ENCODE results near the gene NIT1. TPM values are rescaled to one million over a fixed set of nuclear protein-coding genes. Genes with fewer than 3 reads are reported as not detected.

Gene NIT1
- total and polyA plus RNA-seq, 2 of the 8 experiments (the other 6 are each of a cell fraction or from before 2014, with no cell fraction given) = 33.0 to 40.4 TPM

DNA sequence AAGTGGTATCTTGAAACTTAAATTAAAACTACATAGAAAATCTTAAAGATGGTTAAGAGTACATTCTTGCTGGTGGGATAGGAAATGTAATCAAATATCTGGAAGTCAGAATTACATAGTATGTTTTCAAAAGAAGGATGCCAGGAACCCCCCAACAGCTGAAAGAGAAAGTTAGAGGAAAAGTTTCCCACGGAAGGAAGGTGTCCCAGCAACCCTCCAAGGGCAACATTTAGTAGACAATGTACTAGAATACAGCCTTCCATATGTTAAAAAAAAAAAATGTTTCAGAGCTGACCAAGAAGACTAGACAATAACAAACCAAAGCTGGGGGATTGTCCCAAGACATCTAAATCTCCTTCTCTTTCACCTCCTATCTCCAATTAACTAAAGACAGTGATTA is 12.4 kb downstream of the NIT1 start:
- Histone ChIP-seq H3K23me2 (ENCODE audit: low read depth, low read length) (peaks cover 9% of the 10 kb centered on the region), H3K4me2 (ENCODE audit: insufficient read depth in 1 of 2, low read depth in 2 of 2, low read length in 2 of 2) (peak overlapping the region; percentile 75 to 78; a peak in 2 of 4 replicates), H3K27ac (ENCODE audit: low read depth, low read length) (no peak overlapping the region), H3K23ac (ENCODE audit: insufficient read length) (no peak overlapping the region), H3K4me1 (replicated peaks in 1 of 4; ENCODE audit: control insufficient read depth in 3 of 4, insufficient read depth in 4 of 4, low read length in 3 of 4) (no peaks in the 10 kb centered on the region; a peak in 1 of 7 replicates), H2BK5ac (ENCODE audit: low read depth, low read length) (no peak overlapping the region), H3K56ac (replicated peaks; ENCODE audit: insufficient read length, low read depth, low read length) (no peak overlapping the region), H3K79me1 (ENCODE audit: low read depth, low read length) (peaks cover 6% of the 10 kb centered on the region), H4K20me1 (replicated peaks in 1 of 2; ENCODE audit: control insufficient read depth in 1 of 2, insufficient read depth in 2 of 2, low read length in 2 of 2) (peaks cover 2 to 5% of the 10 kb centered on the region in 2 experiments), H2BK20ac (ENCODE audit: low read length) (no peak overlapping the region), H3K4ac (replicated peaks; ENCODE audit: insufficient read length, low read depth, low read length) (no peak overlapping the region), H3K9ac (replicated peaks in 1 of 4; ENCODE audit: extremely low read depth in 1 of 4, low read depth in 3 of 4, low read length in 3 of 4) (no peak overlapping the region), H3K36me3 (ENCODE audit: control insufficient read depth in 2 of 4, insufficient read depth in 4 of 4, low read length in 3 of 4) (peaks cover 0 to 35% (median 11%) of the 10 kb centered on the region in 4 experiments; a peak in 6 of 8 replicates), H4K5ac (ENCODE audit: insufficient read length, low read depth, low read length) (no peak overlapping the region), H3K9me3 (ENCODE audit: insufficient read depth in 2 of 2, low read depth in 1 of 2, low read length in 1 of 2) (no peaks in the 10 kb centered on the region), H3K79me2 (ENCODE audit: control insufficient read depth in 1 of 2, insufficient read depth in 2 of 2, low read length in 2 of 2) (peaks cover 0 to 65% of the 10 kb centered on the region in 2 experiments; a peak in 3 of 4 replicates), H3K4me3 (ENCODE audit: extremely low read depth in 1 of 4, insufficient read depth in 2 of 4, low read depth in 3 of 4, low read length in 4 of 4) (peak overlapping the region in 1 of 4 experiments; percentile 97; a peak in 4 of 8 replicates), H2BK12ac (ENCODE audit: low read depth, low read length) (no peak overlapping the region), H2BK120ac (replicated peaks; ENCODE audit: low read depth, low read length) (no peak overlapping the region), H2AFZ (ENCODE audit: low read length) (no peak overlapping the region), H4K91ac (replicated peaks; ENCODE audit: insufficient read length, low read length) (no peak overlapping the region), H4K8ac (ENCODE audit: extremely low read depth, insufficient read depth, low read length) (no peak overlapping the region), H2BK15ac (ENCODE audit: low read length) (no peak overlapping the region), H3K27me3 (replicated peaks in 1 of 4; ENCODE audit: control insufficient read depth in 3 of 4, extremely low read depth in 1 of 4, insufficient read depth in 3 of 4, low read length in 3 of 4) (no peaks in the 10 kb centered on the region), H3K18ac (ENCODE audit: extremely low read depth, low read length) (no peak overlapping the region), H3K14ac (ENCODE audit: insufficient read length) (no peak overlapping the region), H2AK5ac (ENCODE audit: low read depth, low read length) (no peak overlapping the region)
- DNase-seq (ENCODE audit: low read depth in 1 of 2, low spot score in 2 of 2) (no peak), FAIRE-seq (no peak)
- CTCF ChIA-PET (ENCODE audit: partially characterized antibody) = interaction anchor here (1.9 kb wide), 1 partner anchor 33 kb away, joined by 7 read pairs; no protein-coding TSS in a partner anchor
- 79% methylated on average over 1 of the region's 1 CpG; no CpG with 5 or more reads in 1 of the 2 experiments for WGBS, 2 experiments (ENCODE audit: extremely low coverage in 1 of 2, insufficient coverage in 1 of 2, insufficient read length in 1 of 2, insufficient replicate concordance in 2 of 2, low coverage in 1 of 2, low lambda C conversion rate in 2 of 2, missing lambda C conversion rate in 1 of 2)
- POLR2A ChIA-PET (ENCODE audit: partially characterized antibody) = interaction anchor here (1.4 to 9.6 kb wide), 2 partner anchors 23 to 85 kb away, joined by 3 to 130 read pairs; partner anchors contain the start of genes UFC1, USF1 and USP21
- TF ChIP-seq POLR2A (IDR thresholded peaks at IDR 0.05; ENCODE audit: control extremely low read depth in 1 of 2, low read depth in 2 of 2, low read length in 2 of 2) = no peak

Measured in H1 (cell line).